Heart right ventricle (tissue), 16 donors: ENCODE results near the gene CSH1. TPM values are rescaled to one million over a fixed set of nuclear protein-coding genes. Genes with fewer than 3 reads are reported as not detected.

Experiments used
- ATAC-seq, 8 donors: fragments of 200-7000 bp; cut with Tn5 transposase; one replicate each; pipeline ENCODE4 v1.9.1; 2020; ENCODE audit warnings: mild to moderate bottlenecking in 8 of 8, moderate library complexity in 8 of 8, moderate number of reproducible peaks in 1 of 8
- DNase-seq, 2 donors: peaks; one replicate each; pipeline ENCODE4 v3.0.0-alpha.2; 2020
- H3K27ac ChIP-seq, 10 donors: fragments of 200-600 bp; sonication (generic) in 2 of 10; one replicate each; pipeline versions ENCODE4 v1.5.0 to v1.8.0; 2020 to 2022; ENCODE audit warnings: mild to moderate bottlenecking in 3 of 10
- H3K27me3 ChIP-seq, 7 donors: fragments of 200-600 bp; one replicate each; pipeline ENCODE4 v1.8.0; 2021 to 2022; ENCODE audit warnings: mild to moderate bottlenecking in 2 of 7
- H3K36me3 ChIP-seq, 9 donors: fragments of 200-600 bp; sonication (generic) in 1 of 9; one replicate each; pipeline versions ENCODE4 v1.5.0 to v1.8.0; 2020 to 2022; ENCODE audit warnings: mild to moderate bottlenecking in 2 of 9
- H3K4me1 ChIP-seq, 9 donors: fragments of 200-600 bp; sonication (generic) in 1 of 9; one replicate each; pipeline versions ENCODE4 v1.5.0 to v1.8.0; 2020 to 2022; ENCODE audit warnings: mild to moderate bottlenecking in 4 of 9
- H3K4me3 ChIP-seq, 10 donors: fragments of 200-600 bp; sonication (generic) in 2 of 10; one replicate each; pipeline versions ENCODE4 v1.5.0 to v1.8.0; 2020 to 2022; ENCODE audit warnings: mild to moderate bottlenecking in 7 of 10, moderate library complexity in 2 of 10
- H3K9me3 ChIP-seq, 11 donors: fragments of 200-600 bp in 10 of 11; sonication (generic) in 2 of 11; one replicate each; pipeline versions ENCODE4 v1.5.0 to v1.8.0; 2013 to 2022; ENCODE audit warnings: mild to moderate bottlenecking in 2 of 11, control low read depth in 1 of 11, moderate library complexity in 1 of 11
- CTCF ChIP-seq, 9 donors: fragments of 200-600 bp; sonication (generic) in 2 of 9; IDR thresholded peaks; one replicate each; pipeline versions ENCODE4 v1.5.0 to v1.8.0; 2021 to 2022; ENCODE audit warnings: antibody characterized with exemption in 9 of 9, mild to moderate bottlenecking in 5 of 9, moderate library complexity in 1 of 9
- WGBS, 2 donors: extraction: QIAGEN DNeasy Blood & Tissue Kit; methylation state at CpG; one replicate each; pipeline ENCODE4 v1.1.7; 2013; ENCODE audit warnings: inconsistent platforms in 1 of 2; 5-methylcytosine and 5-hydroxymethylcytosine counted together
- intact Hi-C, 10 donors: fragments of 100-400 bp; cut with DNase I; formaldehyde crosslinking; loops; one replicate each; pipeline versions ENCODE4 v1.11.1 to v1.14.2; 2022
- polyA plus RNA-seq, 2 donors: library from polyadenylated mRNA; stranded (reverse); fragments of 200-250 nt; gene quantifications; one replicate each; pipeline ENCODE4 v1.2.3, GENCODE V29; 2013
- total RNA-seq, 10 donors: library from RNA; stranded (reverse); fragmentation: NEBNext Ultra II Directional in 3 of 10; extraction: Animal tissue kit (Norgen Biotek cat#: 25700) in 3 of 10; gene quantifications; one replicate each; pipeline versions ENCODE4 v1.2.1 to v1.2.4, GENCODE V29; 2021 to 2023
- donor health status: Arrhythmogenic right ventricular cardiomyopathy.
- donor health status: ischemic (EF 13 %, LVEDD 7.1; RV severe dilation, severe dysfunction).
- donor health status: healthy with polysubstance abuse.
- donor health status: DM: no; HTN: yes; CAD: no.
- donor health status: DM: no; HTN: no; CAD: no.
- donor health status: ischemic (EF 25% LVEDD 6.9; RV normal size, moderate dysfunction).
- donor health status: ischemic (EF 25% LVEDD 5.7; RV mildly dilated, moderate dysfunction).
- donor health status: healthy.
- donor health status: DM: yes; HTN: yes; CAD: no.
- donor health status: Ischemic cardiomyopathy.
- donor health status: ischemic (EF 35%, LVEDD 5.7; RV mildly dilated, moderate dysfunction).
- donor health status: nonischemic (EF 11% LVEDD 7.7; RV severe dilation, severe dysfunction).
- donor health status: DM: yes; HTN: yes; CAD: no.
- donor health status: PGD.
- donor health status: ischemic (EF 29% LVEDD 5.4; RV normal size, mild dysfunction).
- donor health status: nonischemic (EF 23%, LVEDD 6.1; RV moderate dilation, normal function).

Gene CSH1
- total and polyA plus RNA-seq, 12 donors: not detected

DNA sequence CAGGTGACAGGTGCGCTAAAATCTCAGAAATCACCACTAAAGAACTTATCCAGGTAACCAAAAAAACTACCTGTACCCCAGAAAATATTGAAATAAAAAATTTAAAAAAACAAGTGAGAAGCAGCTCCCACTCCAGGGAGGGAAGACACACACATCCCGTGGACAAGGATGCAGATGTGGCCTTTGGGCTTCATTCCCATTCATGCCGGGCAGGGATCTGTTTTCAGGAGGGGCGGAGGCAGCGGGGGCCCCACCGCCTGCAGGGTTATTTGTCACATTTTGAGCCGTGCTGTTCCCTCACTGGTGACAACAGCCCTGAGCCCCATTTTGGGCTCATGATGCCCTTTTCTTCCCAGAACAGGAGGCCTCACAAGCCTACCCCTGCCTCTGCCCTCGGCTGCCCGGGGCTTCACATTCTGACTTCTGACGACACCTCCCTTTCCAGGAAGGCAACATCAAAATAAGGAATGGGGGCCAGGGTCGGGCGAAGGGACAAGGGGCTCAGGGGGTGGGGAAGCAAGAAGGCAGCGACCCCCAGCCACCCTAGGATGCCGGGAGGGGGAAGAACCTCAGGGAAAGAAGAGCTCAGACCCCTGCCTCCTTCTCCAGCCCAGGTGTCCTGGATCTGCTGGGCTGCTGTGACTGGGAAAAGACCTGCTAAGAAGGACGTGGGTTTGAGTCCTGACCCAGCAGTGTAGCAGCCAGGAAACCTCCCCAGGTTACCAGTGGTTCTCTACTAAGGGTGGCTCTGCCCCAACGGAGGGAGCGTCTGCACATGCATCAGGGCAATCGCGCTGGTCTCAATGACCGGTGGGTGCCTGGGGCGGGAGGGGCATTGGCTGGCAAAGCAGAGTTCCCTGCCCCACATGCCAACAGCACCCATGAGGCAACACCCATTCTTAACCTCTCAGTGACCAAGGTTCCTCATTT is 38.1 kb upstream of the CSH1 start:
- peaks cover 0 to 35% (median 24%) of the 10 kb centered on the region in 9 donors for H3K4me1 ChIP-seq
- no peak for DNase-seq
- no peak for ATAC-seq
- H3K27me3 ChIP-seq: peaks cover 0 to 2% (median 0%) of the 10 kb centered on the region in 7 donors
- peaks cover 0 to 3% (median 0%) of the 10 kb centered on the region in 9 donors for H3K36me3 ChIP-seq
- H3K4me3 ChIP-seq: no peak overlapping the region
- 82 to 84% methylated on average over 21 of the region's 21 CpGs for WGBS, 2 donors
- intact Hi-C loops: loop anchor here in 4 of 10 donors (5.0 kb wide), 2 partner anchors 48 to 53 kb away; no protein-coding TSS in a partner anchor
- no peak for TF ChIP-seq CTCF (IDR thresholded peaks at IDR 0.05)
- no peaks in the 10 kb centered on the region for H3K9me3 ChIP-seq
- no peak overlapping the region for H3K27ac ChIP-seq

DNA sequence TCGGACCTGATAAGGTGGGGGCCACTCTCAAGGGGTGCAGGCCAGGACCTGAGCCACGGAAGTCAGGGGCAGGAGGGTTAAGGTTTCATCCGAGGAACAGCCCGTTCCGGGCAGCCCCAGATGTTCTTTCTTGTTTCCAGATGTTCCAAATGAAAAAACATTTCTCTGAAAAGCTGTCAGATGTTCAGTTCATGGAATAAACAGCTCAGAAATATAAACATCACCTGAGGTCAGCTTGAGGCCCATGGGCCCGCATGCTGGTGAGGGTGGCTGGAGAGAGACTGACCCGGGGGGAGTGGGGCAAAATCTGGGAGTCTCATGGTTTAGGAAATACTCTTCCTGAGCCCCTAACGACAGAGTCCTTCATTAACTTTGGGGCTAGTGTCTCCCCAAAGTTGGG is 37.2 kb upstream of the CSH1 start:
- no peak for ATAC-seq
- intact Hi-C loops: loop anchor here in 4 of 10 donors (5.0 kb wide), 2 partner anchors 49 to 54 kb away; no protein-coding TSS in a partner anchor

GRCh38 chr17:63932721-63933120 is 36.3 kb upstream of the CSH1 start:
- intact Hi-C loops: loop anchor here in 4 of 10 donors (5.0 kb wide), 2 partner anchors 50 to 55 kb away; no protein-coding TSS in a partner anchor
- DNase-seq: no peak
- H3K27ac ChIP-seq: peak overlapping the region in 8 of 10 donors; percentile 65 to 88 (median 78)

More for the DNA sequence above, 37.2 kb upstream of the CSH1 start:
- Histone ChIP-seq H3K4me1 (peaks cover 0 to 32% (median 24%) of the 10 kb centered on the region in 9 donors), H3K4me3 (no peak overlapping the region), H3K36me3 (peaks cover 0 to 11% (median 0%) of the 10 kb centered on the region in 9 donors), H3K27ac (no peak overlapping the region), H3K9me3 (no peaks in the 10 kb centered on the region), H3K27me3 (peaks cover 0 to 2% (median 0%) of the 10 kb centered on the region in 7 donors)
- 87 to 89% methylated on average over 8 of the region's 8 CpGs for WGBS, 2 donors
- DNase-seq: no peak
- no peak for TF ChIP-seq CTCF (IDR thresholded peaks at IDR 0.05)

More at GRCh38 chr17:63932721-63933120, 36.3 kb upstream of the CSH1 start:
- Histone ChIP-seq H3K4me3 (no peak overlapping the region), H3K4me1 (peaks cover 0 to 30% (median 24%) of the 10 kb centered on the region in 9 donors), H3K9me3 (no peaks in the 10 kb centered on the region), H3K27me3 (peaks cover 0 to 2% (median 0%) of the 10 kb centered on the region in 7 donors), H3K36me3 (peaks cover 0 to 12% (median 0%) of the 10 kb centered on the region in 9 donors)
- WGBS, 2 donors: 95% methylated on average over 4 of the region's 4 CpGs
- TF ChIP-seq CTCF (IDR thresholded peaks at IDR 0.05): no peak
- no peak for ATAC-seq
